Spleen (tissue), 11 donors: ENCODE results near the gene SLC2A10. TPM values are rescaled to one million over a fixed set of nuclear protein-coding genes. Genes with fewer than 3 reads are reported as not detected.

Experiments
- DNase-seq: peaks from one replicate; pipeline ENCODE4 v3.0.0-alpha.2; 2020
- H3K27ac ChIP-seq, 8 donors: fragments of 200-600 bp; sonication (generic) in 7 of 8; 1 replicate in 4 of 8; 2 replicates in 4 of 8; pipeline versions ENCODE4 v1.5.0 to v1.8.0; 2016 to 2021; ENCODE audit warnings: inconsistent platforms in 4 of 8, mild to moderate bottlenecking in 4 of 8, moderate library complexity in 1 of 8
- H3K27me3 ChIP-seq, 7 donors: fragments of 200-600 bp; sonication (generic) in 6 of 7; replicated peaks in 1 of 7; 1 replicate in 4 of 7; 2 replicates in 3 of 7; pipeline versions ENCODE4 v1.5.0 to v1.8.0; 2016 to 2021; ENCODE audit warnings: inconsistent platforms in 3 of 7, mild to moderate bottlenecking in 1 of 7
- H3K36me3 ChIP-seq, 6 donors: fragments of 200-600 bp; sonication (generic) in 5 of 6; 1 replicate in 4 of 6; 2 replicates in 2 of 6; pipeline versions ENCODE4 v1.5.0 to v1.8.0; 2016 to 2021; ENCODE audit warnings: inconsistent platforms in 2 of 6
- H3K4me1 ChIP-seq, 6 donors: fragments of 200-600 bp; sonication (generic) in 5 of 6; 1 replicate in 3 of 6; 2 replicates in 3 of 6; pipeline versions ENCODE4 v1.5.0 to v1.8.0; 2016 to 2021; ENCODE audit warnings: inconsistent platforms in 3 of 6
- H3K4me3 ChIP-seq, 8 donors: fragments of 200-600 bp; sonication (generic) in 7 of 8; 1 replicate in 4 of 8; 2 replicates in 4 of 8; pipeline versions ENCODE4 v1.5.0 to v1.8.0; 2016 to 2021; ENCODE audit warnings: inconsistent platforms in 4 of 8, mild to moderate bottlenecking in 4 of 8, moderate library complexity in 2 of 8
- H3K9me3 ChIP-seq, 8 donors: fragments of 200-600 bp; sonication (generic) in 7 of 8; 1 replicate in 4 of 8; 2 replicates in 4 of 8; pipeline versions ENCODE4 v1.5.0 to v1.8.0; 2016 to 2021; ENCODE audit warnings: inconsistent platforms in 4 of 8
- CTCF ChIP-seq, 11 experiments: fragments of 200-600 bp in 7 of 11; fragments of 450-650 bp in 4 of 11; sonication (generic) in 4 of 11; IDR thresholded peaks in 8 of 11; conservative IDR thresholded peaks in 3 of 11; 1 replicate in 7 of 11; 2 replicates in 4 of 11; pipeline versions ENCODE4 v1.4.0 to v1.8.0; 2016 to 2021; ENCODE audit warnings: antibody characterized with exemption in 11 of 11, inconsistent platforms in 4 of 11, mild to moderate bottlenecking in 1 of 11
- POLR2A ChIP-seq, 3 donors: fragments of 450-650 bp; IDR thresholded peaks; one replicate each; pipeline ENCODE4 v1.5.1; 2017; ENCODE audit warnings: antibody characterized with exemption in 3 of 3, mild to moderate bottlenecking in 1 of 3
- POLR2AphosphoS5 ChIP-seq, 3 donors: sonication (generic); formaldehyde crosslinking; IDR thresholded peaks; one replicate each; pipeline ENCODE4 v1.5.1; 2017; ENCODE audit warnings: antibody characterized with exemption in 3 of 3
- WGBS, 5 donors: extraction: QIAGEN DNeasy Blood & Tissue Kit in 3 of 5; methylation state at CpG; one replicate each; pipeline versions ENCODE4 v1.1.5 to v1.1.7; 2013 to 2018; 5-methylcytosine and 5-hydroxymethylcytosine counted together
- intact Hi-C: fragments of 100-400 bp; cut with DNase I; formaldehyde crosslinking; loops from one replicate; pipeline ENCODE4 v1.15.0; 2023; ENCODE audit warnings: low total_unique reads
- polyA plus RNA-seq, 3 donors: library from polyadenylated mRNA; stranded (reverse); fragments of 200-250 nt; gene quantifications; one replicate each; pipeline ENCODE4 v1.2.1, GENCODE V29; 2013
- total RNA-seq, 7 donors: library from RNA; depleted of rRNA in 3 of 7; stranded (reverse); fragments of >200 nt in 3 of 7; fragmentation: NEBNext Ultra II Directional in 4 of 7; extraction: Animal tissue kit (Norgen Biotek cat#: 25700) in 4 of 7; gene quantifications; one replicate each; pipeline versions ENCODE4 v1.1.0 to v1.2.1, GENCODE V29; 2016 to 2021
- donor health status: healthy with polysubstance abuse.
- donor health status: DM: no; HTN: no; CAD: no; lungs with moderate emphysema.
- donor health status: DM: no; HTN: no; CAD: no.
- donor health status: Bipolar disorder and iron deficiency.
- donor health status: healthy.
- donor health status: DM: no; HTN: no; CAD: no.
- donor health status: DM: yes; HTN: yes; CAD: no.

The SLC2A10 gene
- total and polyA plus RNA-seq, 10 donors: 1.9 to 7.3 (median 2.9) TPM

- Histone ChIP-seq H3K36me3 (no peaks in the 10 kb centered on the region), H3K4me1 (no peaks in the 10 kb centered on the region), H3K27ac (no peak overlapping the region), H3K9me3 (no peaks in the 10 kb centered on the region), H3K4me3 (no peak overlapping the region), H3K27me3 (peaks cover 0 to 53% (median 0%) of the 10 kb centered on the region in 7 donors)
- intact Hi-C loops: no loop called here
- no peak for DNase-seq
- 83 to 94% (median 90%) methylated on average over 3 to 4 of the region's 4 CpGs for WGBS, 5 donors
- no peak for TF ChIP-seq CTCF (IDR thresholded peaks at IDR 0.05 in 8 of 11, conservative IDR thresholded peaks at IDR 0.05 in 3 of 11)
- no peak for TF ChIP-seq POLR2AphosphoS5 (IDR thresholded peaks at IDR 0.05)
- TF ChIP-seq POLR2A (IDR thresholded peaks at IDR 0.05): no peak
These were observed 54.6 kb downstream of the SLC2A10 start for GRCh38 chr20:46764068-46764467.

GRCh38 chr20:46765506-46766120 is 56.2 kb downstream of the SLC2A10 start:
- Histone ChIP-seq H3K27me3 (peaks cover 0 to 43% (median 0%) of the 10 kb centered on the region in 7 donors), H3K4me1 (no peaks in the 10 kb centered on the region), H3K36me3 (no peaks in the 10 kb centered on the region), H3K9me3 (no peaks in the 10 kb centered on the region), H3K4me3 (no peak overlapping the region), H3K27ac (no peak overlapping the region)
- WGBS, 5 donors: 66 to 83% (median 75%) methylated on average over 13 of the region's 13 CpGs
- DNase-seq: no peak
- no peak for TF ChIP-seq POLR2A (IDR thresholded peaks at IDR 0.05)
- TF ChIP-seq POLR2AphosphoS5 (IDR thresholded peaks at IDR 0.05): no peak
- no peak for TF ChIP-seq CTCF (IDR thresholded peaks at IDR 0.05 in 8 of 11, conservative IDR thresholded peaks at IDR 0.05 in 3 of 11)
- intact Hi-C loops: no loop called here

DNA sequence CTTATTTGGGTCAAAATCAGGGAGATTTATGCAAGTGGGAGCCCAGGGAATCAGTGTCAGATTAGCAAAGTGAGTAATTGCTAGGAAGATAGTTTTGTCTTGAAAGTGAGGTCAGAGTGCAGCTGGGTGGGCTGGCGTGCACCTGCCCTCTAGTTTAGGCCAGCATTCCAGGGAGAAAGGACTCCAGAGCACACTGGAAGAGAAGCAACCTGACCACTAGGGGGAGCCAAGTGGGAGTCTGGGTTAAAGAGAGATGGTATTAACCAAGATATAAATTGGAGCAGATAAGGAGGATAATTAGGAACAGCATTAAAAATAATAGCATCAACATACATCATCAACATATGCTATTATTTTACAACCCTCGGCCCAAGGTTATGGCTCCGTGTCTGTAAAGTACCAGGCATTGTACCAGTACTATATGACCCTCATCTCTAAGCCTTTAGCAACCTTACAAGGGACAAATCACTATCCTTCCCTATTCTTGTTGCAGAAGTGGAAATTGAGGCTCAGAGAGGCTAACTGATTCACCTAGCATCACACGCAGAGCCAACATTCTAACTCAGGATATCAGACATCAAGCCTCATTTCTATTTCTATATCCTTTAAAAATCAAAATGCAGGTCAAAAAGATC is 57.8 kb downstream of the SLC2A10 start:
- Histone ChIP-seq H3K27me3 (peaks cover 0 to 43% (median 0%) of the 10 kb centered on the region in 7 donors), H3K9me3 (no peaks in the 10 kb centered on the region), H3K27ac (no peak overlapping the region), H3K36me3 (no peaks in the 10 kb centered on the region), H3K4me1 (no peaks in the 10 kb centered on the region), H3K4me3 (no peak overlapping the region)
- DNase-seq: no peak
- WGBS, 5 donors: 66 to 82% (median 70%) methylated on average over 4 of the region's 4 CpGs
- intact Hi-C loops: no loop called here
- peak in 8 of 11 experiments; percentile 19 to 65 (median 54) for TF ChIP-seq CTCF (IDR thresholded peaks at IDR 0.05 in 8 of 11, conservative IDR thresholded peaks at IDR 0.05 in 3 of 11)
- no peak for TF ChIP-seq POLR2AphosphoS5 (IDR thresholded peaks at IDR 0.05)

- no peak for DNase-seq
- 60 to 73% (median 66%) methylated on average over 10 of the region's 10 CpGs for WGBS, 5 donors
- H3K27me3 ChIP-seq: peaks cover 0 to 64% (median 3%) of the 10 kb centered on the region in 7 donors
These were observed 61.1 kb downstream of the SLC2A10 start for GRCh38 chr20:46770330-46771194.

More at GRCh38 chr20:46770330-46771194, 61.1 kb downstream of the SLC2A10 start:
- TF ChIP-seq POLR2AphosphoS5 (IDR thresholded peaks at IDR 0.05): no peak
- no peak for TF ChIP-seq CTCF (IDR thresholded peaks at IDR 0.05 in 8 of 11, conservative IDR thresholded peaks at IDR 0.05 in 3 of 11)
- no peak for TF ChIP-seq POLR2A (IDR thresholded peaks at IDR 0.05)
- H3K4me1 ChIP-seq: no peaks in the 10 kb centered on the region
- H3K4me3 ChIP-seq: no peak overlapping the region
- H3K9me3 ChIP-seq: no peaks in the 10 kb centered on the region
- H3K27ac ChIP-seq: no peak overlapping the region
- no peaks in the 10 kb centered on the region for H3K36me3 ChIP-seq
- intact Hi-C loops: no loop called here
